HG03571 (cell line): ENCODE data around the gene STAT6.

Experiments used
- ATAC-seq: cut with Tn5 transposase; IDR thresholded peaks from one replicate; pipeline ENCODE4 v1.9.1; 2021; ENCODE audit not compliant: unreplicated experiment

The STAT6 gene

DNA sequence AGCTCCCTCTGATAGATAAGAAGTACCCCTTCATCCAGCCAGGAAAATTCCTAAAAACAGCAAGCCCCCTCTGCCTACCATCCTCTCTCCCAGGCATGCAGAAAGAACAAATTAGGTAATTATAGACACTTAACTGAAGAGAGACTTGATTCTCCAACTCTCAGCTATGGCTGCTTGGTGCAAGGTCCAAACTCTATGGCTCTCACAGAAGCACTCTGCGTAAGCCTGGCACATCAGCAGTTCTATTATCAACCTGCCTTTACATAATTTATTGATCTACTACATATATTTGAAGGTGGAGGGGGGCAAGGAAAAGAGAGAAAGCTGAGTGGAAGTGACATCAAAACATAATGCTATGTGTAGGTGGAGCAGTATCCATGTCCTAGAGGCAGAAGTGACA is 60.2 kb downstream of the STAT6 start:
- no peak for ATAC-seq

DNA sequence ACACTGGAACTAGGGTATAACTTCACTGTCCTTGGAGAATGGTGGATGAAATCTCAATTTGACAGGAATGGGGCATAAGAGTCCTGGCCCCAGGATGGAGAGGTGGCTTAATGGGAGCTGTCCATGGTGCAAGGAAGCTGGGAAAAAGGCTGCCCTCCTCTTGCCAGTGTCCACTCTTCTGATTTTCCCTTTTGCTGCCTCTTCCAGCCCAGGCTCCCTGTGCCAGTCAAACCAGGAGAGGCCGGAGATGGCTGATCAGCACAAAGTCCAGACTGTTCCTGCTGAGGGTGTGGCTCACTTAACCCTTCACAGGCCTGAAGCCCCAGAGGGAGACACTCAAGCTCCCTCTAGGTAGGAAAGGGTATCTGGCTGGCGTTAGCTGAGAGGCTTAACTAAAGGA is 61.3 kb downstream of the STAT6 start, which contains the start of gene MYO1A:
Gene MYO1A (minus strand): TSS at position 240 of the 400 bp plus-strand sequence. CDS start 1,806 bp downstream, outside the sequence.
- no peak for ATAC-seq

DNA sequence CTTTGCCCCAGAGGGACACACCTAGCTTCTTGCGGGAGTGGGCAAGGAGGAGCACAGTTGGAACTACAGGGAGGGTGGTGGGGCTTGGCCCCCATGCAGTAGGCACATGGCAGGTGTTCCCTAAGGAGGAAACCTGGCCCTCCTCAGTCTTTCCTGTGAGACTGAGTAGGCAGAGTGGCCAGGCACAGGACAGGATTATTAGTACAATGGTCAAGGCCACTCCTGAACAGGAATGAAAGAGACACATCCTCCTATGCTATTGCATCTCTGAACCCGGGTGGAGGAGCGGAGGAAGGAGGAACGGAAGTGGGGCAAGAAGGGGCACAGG is 62.1 kb downstream of the STAT6 start:
- no peak for ATAC-seq

DNA sequence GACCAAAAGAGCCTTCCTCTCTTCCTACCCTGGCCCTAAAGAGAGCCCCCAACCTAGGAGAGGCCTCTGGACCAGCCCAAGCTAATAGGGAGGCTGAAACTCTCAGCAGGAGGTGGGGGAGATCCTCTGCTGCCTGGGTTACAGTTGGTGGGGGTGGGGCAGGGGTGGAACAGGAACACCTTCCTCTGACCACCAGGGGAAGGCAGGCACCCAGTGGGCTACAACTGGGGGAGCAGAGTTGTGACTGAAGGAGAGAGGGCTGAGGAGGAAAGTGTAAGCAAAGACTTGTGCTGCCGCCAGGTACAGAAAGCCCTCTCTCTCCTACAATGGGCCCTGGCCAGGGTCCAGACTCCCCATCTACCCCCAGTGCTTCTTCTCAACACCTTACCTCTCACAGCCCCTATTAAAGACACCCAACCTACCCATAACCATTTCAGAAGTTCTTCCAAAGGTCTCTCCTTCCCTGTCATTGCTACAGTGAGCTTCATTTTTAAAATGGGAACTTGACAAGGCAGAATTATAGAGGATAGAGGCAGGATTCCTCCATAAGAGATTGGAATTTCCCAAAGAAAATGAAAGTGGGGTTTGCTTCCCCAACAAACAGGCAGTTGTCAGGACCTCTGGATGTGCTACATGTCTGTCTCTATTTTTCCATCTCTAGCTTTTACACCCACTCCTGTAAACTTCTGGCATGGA is 62.6 kb downstream of the STAT6 start:
- no peak for ATAC-seq

DNA sequence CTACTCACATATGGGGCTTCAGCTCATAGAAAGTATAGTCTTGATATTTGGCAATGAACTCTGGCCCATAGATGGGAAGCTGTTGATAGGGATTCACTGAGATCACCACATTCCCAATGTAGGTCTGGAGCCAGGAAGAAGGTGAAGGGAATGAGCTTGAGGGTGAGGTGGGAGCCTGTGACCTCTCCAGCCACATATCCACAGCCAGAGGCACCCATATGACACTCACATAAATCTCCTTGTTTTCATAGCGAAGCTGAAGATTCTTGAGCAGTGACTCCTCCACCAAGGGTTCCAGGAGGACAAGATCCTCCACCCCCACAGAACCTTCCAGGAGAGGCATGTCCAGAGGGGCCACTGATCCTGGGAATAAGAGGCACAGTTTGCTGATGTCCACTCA is 63.2 kb downstream of the STAT6 start:
- no peak for ATAC-seq

DNA sequence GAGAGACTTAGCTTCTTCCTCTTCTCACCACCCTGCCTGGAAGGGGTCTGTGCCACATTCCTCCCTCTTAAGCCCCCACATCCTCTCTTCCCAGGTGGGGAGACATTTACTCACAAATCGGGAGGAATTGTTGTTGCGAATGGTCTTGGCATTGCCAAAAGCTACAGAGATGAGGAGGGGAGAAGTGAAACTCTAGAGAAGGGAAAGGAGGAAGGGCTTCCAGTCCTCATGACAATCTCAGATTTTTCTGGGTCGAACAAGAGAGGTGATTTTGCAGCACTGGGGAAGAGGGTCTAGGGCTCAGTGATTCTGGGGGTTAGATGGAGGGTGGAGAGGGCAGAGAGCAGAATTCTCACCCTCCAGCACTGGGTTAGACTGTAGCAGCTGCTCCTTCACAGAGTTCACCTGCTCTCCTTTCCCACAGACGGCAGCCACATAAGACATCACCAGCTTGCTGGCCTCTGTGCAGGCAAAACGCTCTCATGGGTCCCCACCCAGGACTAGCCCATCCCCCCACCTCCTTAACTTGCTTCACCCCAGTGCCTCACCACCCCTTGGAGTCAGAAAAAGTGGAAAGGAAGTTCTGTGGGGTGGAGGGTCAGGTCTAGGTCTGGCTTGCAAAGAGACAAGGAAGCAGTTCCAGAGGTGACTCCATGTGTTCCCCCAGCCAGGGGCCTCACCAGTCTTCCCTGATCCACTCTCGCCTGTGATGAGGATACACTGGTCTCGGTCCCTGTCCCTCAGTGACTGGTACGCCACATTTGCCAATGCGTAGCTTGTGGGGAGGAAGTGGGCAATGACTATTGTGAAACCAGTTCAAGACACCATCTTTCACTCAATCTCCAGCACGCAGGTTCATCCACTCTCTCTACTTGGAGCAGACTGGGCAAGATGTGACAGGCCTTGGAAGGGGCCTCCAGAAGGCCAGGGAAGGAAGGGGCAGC is 63.9 kb downstream of the STAT6 start:
- ATAC-seq = no peak

DNA sequence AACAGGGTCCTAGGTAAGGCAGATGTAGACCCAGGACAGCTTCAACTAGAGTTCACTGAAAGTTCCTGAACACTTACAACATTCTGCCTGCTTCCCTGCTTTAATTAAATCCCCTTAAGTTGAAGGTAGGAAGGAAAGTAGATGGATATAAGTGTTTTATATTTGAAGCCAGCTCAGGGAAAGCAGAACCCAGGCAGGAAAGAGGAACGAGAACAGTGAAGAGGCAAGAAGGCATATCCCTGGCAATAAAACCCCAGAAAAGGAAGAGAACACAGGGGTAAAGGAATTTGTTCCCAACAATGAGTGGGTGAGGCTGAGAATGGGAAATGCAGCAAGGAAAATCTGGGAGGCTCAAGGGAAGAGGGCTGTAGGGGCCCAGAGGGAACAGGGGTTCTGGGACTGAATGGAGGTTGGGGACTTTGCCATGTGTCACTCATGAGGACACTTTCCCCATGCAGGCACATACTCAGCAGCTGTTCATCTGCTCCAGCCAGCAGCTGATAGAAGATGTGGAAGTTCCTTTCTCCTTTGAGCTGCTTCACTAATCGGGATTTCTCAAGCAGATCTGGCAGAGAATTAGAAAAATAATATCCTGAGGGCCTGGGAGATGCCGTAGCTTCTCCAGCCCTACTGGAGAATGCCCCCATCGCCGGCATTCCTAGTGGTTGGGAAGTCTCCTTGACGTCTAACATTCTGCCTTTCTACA is 64.9 kb downstream of the STAT6 start:
- no peak for ATAC-seq
